Trophoblast cell (in vitro differentiated cells and primary cell): ENCODE data around the gene OR3A3.

ENCODE experiments used
- DNase-seq, 2 donors: peaks; one replicate each; pipeline ENCODE4 v3.0.0-alpha.2; 2016
- H2AFZ ChIP-seq: 2 replicates; pipeline ENCODE4 v1.6.1; 2013; ENCODE audit warnings: low read length, moderate library complexity, mild to moderate bottlenecking; ENCODE audit not compliant: insufficient read depth, poor library complexity
- H2AK5ac ChIP-seq: 2 replicates; pipeline ENCODE4 v1.6.1; 2013; ENCODE audit warnings: mild to moderate bottlenecking, low read length
- H2BK120ac ChIP-seq: 2 replicates; pipeline ENCODE4 v1.6.1; 2013; ENCODE audit warnings: low read length, mild to moderate bottlenecking, moderate library complexity; ENCODE audit not compliant: insufficient read depth, poor library complexity
- H2BK12ac ChIP-seq: 2 replicates; pipeline ENCODE4 v1.6.1; 2013; ENCODE audit warnings: mild to moderate bottlenecking, low read length, moderate library complexity
- H2BK5ac ChIP-seq: 2 replicates; pipeline ENCODE4 v1.6.1; 2013; ENCODE audit warnings: low read length, low read depth, moderate library complexity, mild to moderate bottlenecking; ENCODE audit not compliant: poor library complexity
- H3K14ac ChIP-seq: 2 replicates; pipeline ENCODE4 v1.6.1; 2013; ENCODE audit warnings: mild to moderate bottlenecking, low read length
- H3K18ac ChIP-seq: 2 replicates; pipeline ENCODE4 v1.6.1; 2013; ENCODE audit warnings: mild to moderate bottlenecking, low read length
- H3K23ac ChIP-seq: 2 replicates; pipeline ENCODE4 v1.6.1; 2013; ENCODE audit warnings: low read length
- H3K27ac ChIP-seq: 2 replicates; pipeline ENCODE4 v1.5.1; 2013; ENCODE audit warnings: low read depth, mild to moderate bottlenecking, inconsistent platforms, low read length, moderate library complexity
- H3K27me3 ChIP-seq: 2 replicates; pipeline ENCODE4 v1.6.1; 2013; ENCODE audit warnings: inconsistent platforms, mild to moderate bottlenecking, low read length, moderate library complexity; ENCODE audit not compliant: insufficient read depth
- H3K36me3 ChIP-seq, 2 experiments: 1 replicate in 1 of 2; 2 replicates in 1 of 2; pipeline ENCODE4 v1.6.1; 2013; ENCODE audit warnings: low read length in 2 of 2, mild to moderate bottlenecking in 2 of 2, moderate library complexity in 1 of 2; ENCODE audit not compliant: insufficient read depth in 2 of 2, control insufficient read depth in 1 of 2
- H3K4ac ChIP-seq: 2 replicates; pipeline ENCODE4 v1.6.1; 2013; ENCODE audit warnings: low read depth, mild to moderate bottlenecking, low read length, moderate library complexity
- H3K4me1 ChIP-seq, 2 experiments: 1 replicate in 1 of 2; 2 replicates in 1 of 2; pipeline ENCODE4 v1.6.1; 2013; ENCODE audit warnings: low read length in 2 of 2, mild to moderate bottlenecking in 2 of 2, moderate library complexity in 1 of 2; ENCODE audit not compliant: insufficient read depth in 2 of 2, control insufficient read depth in 1 of 2
- H3K4me2 ChIP-seq: 2 replicates; pipeline ENCODE4 v1.6.1; 2013; ENCODE audit warnings: inconsistent platforms, mild to moderate bottlenecking, low read length, moderate library complexity
- H3K4me3 ChIP-seq: 2 replicates; pipeline ENCODE4 v1.5.1; 2013; ENCODE audit warnings: mild to moderate bottlenecking, low read depth, low read length, inconsistent platforms
- H3K79me1 ChIP-seq: one replicate; pipeline ENCODE4 v1.6.1; 2013; ENCODE audit warnings: low read length
- H3K79me2 ChIP-seq: 2 replicates; pipeline ENCODE4 v1.6.1; 2013; ENCODE audit warnings: low read length, mild to moderate bottlenecking; ENCODE audit not compliant: control insufficient read depth, insufficient read depth, poor library complexity
- H3K9ac ChIP-seq: 2 replicates; pipeline ENCODE4 v1.6.1; 2013; ENCODE audit warnings: mild to moderate bottlenecking, low read length
- H3K9me3 ChIP-seq: 2 replicates; pipeline ENCODE4 v1.6.1; 2013; ENCODE audit warnings: low read depth, mild to moderate bottlenecking, control low read depth, inconsistent platforms, low read length; ENCODE audit not compliant: insufficient read depth
- H4K12ac ChIP-seq: 2 replicates; pipeline ENCODE4 v1.6.1; 2013; ENCODE audit warnings: low read depth, mild to moderate bottlenecking, low read length, moderate library complexity
- H4K8ac ChIP-seq: 2 replicates; pipeline ENCODE4 v1.6.1; 2013; ENCODE audit warnings: low read depth, mild to moderate bottlenecking, low read length, moderate library complexity
- H4K91ac ChIP-seq: one replicate; pipeline ENCODE4 v1.6.1; 2013; ENCODE audit warnings: low read depth, mild to moderate bottlenecking, low read length, moderate library complexity
- WGBS: extraction: QIAGEN DNeasy Blood & Tissue Kit; methylation state at CpG from one replicate; pipeline ENCODE4 v1.1.7; 2013; ENCODE audit warnings: missing lambda C conversion rate; ENCODE audit not compliant: insufficient read length, insufficient coverage; ENCODE audit errors: extremely low coverage; 5-methylcytosine and 5-hydroxymethylcytosine counted together

Gene OR3A3

GRCh38 chr17:3438368-3438767 lies 27.2 kb downstream of the OR3A3 start:
- no peak overlapping the region for H2BK5ac ChIP-seq
- H3K4me1 ChIP-seq: no peaks in the 10 kb centered on the region
- H2AK5ac ChIP-seq: no peak overlapping the region
- H3K18ac ChIP-seq: no peak overlapping the region
- no peak overlapping the region for H2BK12ac ChIP-seq
- WGBS: no CpG with 5 or more reads among the region's 1 CpG
- H3K79me2 ChIP-seq: no peaks in the 10 kb centered on the region
- H3K79me1 ChIP-seq: no peaks in the 10 kb centered on the region
- H3K14ac ChIP-seq: no peak overlapping the region
- H4K8ac ChIP-seq: no peak overlapping the region
- H3K4ac ChIP-seq: no peak overlapping the region
- H3K4me2 ChIP-seq: no peak overlapping the region
- no peaks in the 10 kb centered on the region for H3K27me3 ChIP-seq
- H3K4me3 ChIP-seq: no peak overlapping the region
- no peak overlapping the region for H4K12ac ChIP-seq
- H2BK120ac ChIP-seq: no peak overlapping the region
- no peaks in the 10 kb centered on the region for H3K36me3 ChIP-seq
- no peaks in the 10 kb centered on the region for H3K9me3 ChIP-seq
- no peak overlapping the region for H3K23ac ChIP-seq
- H4K91ac ChIP-seq: no peak overlapping the region
- H3K9ac ChIP-seq: no peak overlapping the region
- H2AFZ ChIP-seq: no peak overlapping the region
- no peak for DNase-seq
- H3K27ac ChIP-seq: no peak overlapping the region

- Histone ChIP-seq H3K9ac (no peak overlapping the region), H3K79me1 (no peaks in the 10 kb centered on the region), H3K27ac (no peak overlapping the region), H2BK12ac (no peak overlapping the region), H3K23ac (no peak overlapping the region), H3K4ac (no peak overlapping the region), H3K14ac (no peak overlapping the region), H3K4me1 (no peaks in the 10 kb centered on the region), H3K9me3 (no peaks in the 10 kb centered on the region), H4K12ac (no peak overlapping the region), H3K79me2 (no peaks in the 10 kb centered on the region), H3K36me3 (no peaks in the 10 kb centered on the region), H3K4me3 (no peak overlapping the region), H2AK5ac (no peak overlapping the region), H2AFZ (no peak overlapping the region), H4K8ac (no peak overlapping the region), H3K18ac (no peak overlapping the region), H2BK5ac (no peak overlapping the region), H3K27me3 (no peaks in the 10 kb centered on the region), H4K91ac (no peak overlapping the region), H2BK120ac (no peak overlapping the region), H3K4me2 (no peak overlapping the region)
- DNase-seq: no peak
- WGBS: no CpG with 5 or more reads among the region's 2 CpGs
These were observed 29.3 kb downstream of the OR3A3 start for GRCh38 chr17:3440451-3440850.

GRCh38 chr17:3447625-3448024 lies 36.5 kb downstream of the OR3A3 start:
- Histone ChIP-seq H4K12ac (no peak overlapping the region), H2BK12ac (no peak overlapping the region), H3K4me3 (no peak overlapping the region), H3K36me3 (no peaks in the 10 kb centered on the region), H4K91ac (no peak overlapping the region), H2AFZ (no peak overlapping the region), H4K8ac (no peak overlapping the region), H3K23ac (no peak overlapping the region), H3K79me2 (no peaks in the 10 kb centered on the region), H3K14ac (no peak overlapping the region), H3K4me1 (no peaks in the 10 kb centered on the region), H3K9me3 (no peaks in the 10 kb centered on the region), H3K27ac (no peak overlapping the region), H2AK5ac (no peak overlapping the region), H3K9ac (no peak overlapping the region), H3K18ac (no peak overlapping the region), H3K4me2 (no peak overlapping the region), H3K4ac (no peak overlapping the region), H2BK5ac (no peak overlapping the region), H2BK120ac (no peak overlapping the region), H3K27me3 (no peaks in the 10 kb centered on the region), H3K79me1 (no peaks in the 10 kb centered on the region)
- DNase-seq: no peak
- WGBS: no CpG with 5 or more reads among the region's 2 CpGs

GRCh38 chr17:3448059-3448665 lies 37.0 kb downstream of the OR3A3 start:
- no peak overlapping the region for H3K23ac ChIP-seq
- H3K79me1 ChIP-seq: no peaks in the 10 kb centered on the region
- no peak overlapping the region for H3K14ac ChIP-seq
- no peak for DNase-seq
- no peak overlapping the region for H3K4me2 ChIP-seq
- no peak overlapping the region for H4K91ac ChIP-seq
- H3K4me1 ChIP-seq: no peaks in the 10 kb centered on the region
- H3K79me2 ChIP-seq: no peaks in the 10 kb centered on the region
- no peak overlapping the region for H4K8ac ChIP-seq
- no CpG with 5 or more reads among the region's 2 CpGs for WGBS
- no peak overlapping the region for H3K4ac ChIP-seq
- H2BK120ac ChIP-seq: no peak overlapping the region
- no peak overlapping the region for H2AK5ac ChIP-seq
- no peak overlapping the region for H2AFZ ChIP-seq
- no peak overlapping the region for H3K4me3 ChIP-seq
- no peak overlapping the region for H2BK12ac ChIP-seq
- no peaks in the 10 kb centered on the region for H3K36me3 ChIP-seq
- H3K9ac ChIP-seq: no peak overlapping the region
- no peak overlapping the region for H4K12ac ChIP-seq
- no peak overlapping the region for H2BK5ac ChIP-seq
- no peaks in the 10 kb centered on the region for H3K9me3 ChIP-seq
- H3K27me3 ChIP-seq: no peaks in the 10 kb centered on the region
- H3K27ac ChIP-seq: no peak overlapping the region
- H3K18ac ChIP-seq: no peak overlapping the region
